Body of pancreas (tissue), 4 donors: Measurements from ENCODE around the gene EIF4B.

Source experiments
- CTCF ChIP-seq, 7 experiments: fragments of 450-650 bp in 4 of 7; fragments of 200-600 bp in 3 of 7; sonication (generic) in 3 of 7; IDR thresholded peaks; one replicate each; pipeline ENCODE4 v1.5.1; 2016 to 2019; ENCODE audit warnings: antibody characterized with exemption in 7 of 7
- POLR2A ChIP-seq, 3 donors: fragments of 450-650 bp; IDR thresholded peaks; one replicate each; pipeline ENCODE4 v1.6.1; 2016; ENCODE audit warnings: antibody characterized with exemption in 3 of 3, mild to moderate bottlenecking in 2 of 3

GRCh38 chr12:53074999-53075370 is 68.7 kb downstream of the EIF4B start:
- TF ChIP-seq CTCF (IDR thresholded peaks at IDR 0.05): no peak
- TF ChIP-seq POLR2A (IDR thresholded peaks at IDR 0.05): no peak
